Calu3 (cell line): ENCODE measurements around the gene SHLD1. TPM values are rescaled to one million over a fixed set of nuclear protein-coding genes. Genes with fewer than 3 reads are reported as not detected.

Experiments used
- BruUV-seq: library from RNA; stranded (reverse); fragments of 400-500 nt; replicated peaks from 2 replicates; lab custom pipeline; 2021; lab: Mats Ljungman, UMichigan
- CTCF ChIA-PET: fragments of 300-600 bp; sonication (Branson Sonifier 250); formaldehyde crosslinking; loops from one replicate; lab custom pipeline; 2022; ENCODE audit warnings: antibody characterized with exemption; lab: Charles Lee
- DNase-seq: peaks from one replicate; pipeline ENCODE4 v3.0.0; 2022
- H3K27ac Mint-ChIP-seq: one replicate; pipeline ENCODE4 v1.8.0; 2022; ENCODE audit warnings: mixed read lengths; ENCODE audit not compliant: unreplicated experiment
- H3K27me3 Mint-ChIP-seq: one replicate; pipeline ENCODE4 v1.8.0; 2022; ENCODE audit warnings: mixed read lengths; ENCODE audit not compliant: unreplicated experiment
- H3K36me3 Mint-ChIP-seq: one replicate; pipeline ENCODE4 v1.8.0; 2022; ENCODE audit warnings: mild to moderate bottlenecking, moderate library complexity, mixed read lengths; ENCODE audit not compliant: insufficient read depth, unreplicated experiment
- H3K4me1 Mint-ChIP-seq: one replicate; pipeline ENCODE4 v1.8.0; 2022; ENCODE audit warnings: mild to moderate bottlenecking, low read depth, mixed read lengths; ENCODE audit not compliant: unreplicated experiment
- H3K4me3 Mint-ChIP-seq: one replicate; pipeline ENCODE4 v1.8.0; 2022; ENCODE audit warnings: mild to moderate bottlenecking, low read depth, moderate library complexity, mixed read lengths; ENCODE audit not compliant: unreplicated experiment
- H3K9me3 Mint-ChIP-seq: one replicate; pipeline ENCODE4 v1.8.0; 2022; ENCODE audit warnings: low read depth, mixed read lengths; ENCODE audit not compliant: unreplicated experiment
- intact Hi-C: fragments of 100-400 bp; cut with micrococcal nuclease; formaldehyde crosslinking; loops from one replicate; pipeline ENCODE4 v1.10.0; 2022; ENCODE audit not compliant: unreplicated experiment
- total RNA-seq: library from RNA; stranded (reverse); gene quantifications from 2 replicates; pipeline ENCODE4 v1.2.3, GENCODE V29; 2022
- TF ChIP-seq, protein P1 (sequence below): fragments of 200-600 bp; IDR thresholded peaks from one replicate; pipeline ENCODE4 v1.8.0; 2022; ENCODE audit warnings: antibody characterized with exemption; ENCODE audit not compliant: unreplicated experiment

Gene SHLD1
- total RNA-seq, 1 experiment from 2014 or later, result 1.3 TPM

DNA sequence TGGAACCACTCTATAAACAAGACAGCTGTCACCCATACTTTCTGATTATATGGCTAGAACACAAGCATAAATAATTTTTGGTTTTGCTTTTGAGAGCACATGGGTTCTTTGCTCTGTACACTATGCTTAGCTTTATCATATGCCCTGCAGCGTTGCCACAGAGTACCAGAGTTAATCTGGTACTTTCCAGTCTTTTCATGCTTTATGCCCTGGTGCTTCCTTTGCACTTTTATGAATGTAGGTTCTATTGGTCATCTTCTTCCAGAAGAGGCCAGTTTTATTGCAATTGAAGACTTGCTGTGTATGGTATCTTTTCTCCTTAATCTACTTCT, 20.8 kb downstream of the SHLD1 start:
- H3K9me3 Mint-ChIP-seq, result no peaks in the 10 kb centered on the region
- H3K4me3 Mint-ChIP-seq, result no peak overlapping the region
- no peaks in the 10 kb centered on the region for H3K36me3 Mint-ChIP-seq
- BruUV-seq, result no TSS peak
- TF ChIP-seq, protein P1, sequence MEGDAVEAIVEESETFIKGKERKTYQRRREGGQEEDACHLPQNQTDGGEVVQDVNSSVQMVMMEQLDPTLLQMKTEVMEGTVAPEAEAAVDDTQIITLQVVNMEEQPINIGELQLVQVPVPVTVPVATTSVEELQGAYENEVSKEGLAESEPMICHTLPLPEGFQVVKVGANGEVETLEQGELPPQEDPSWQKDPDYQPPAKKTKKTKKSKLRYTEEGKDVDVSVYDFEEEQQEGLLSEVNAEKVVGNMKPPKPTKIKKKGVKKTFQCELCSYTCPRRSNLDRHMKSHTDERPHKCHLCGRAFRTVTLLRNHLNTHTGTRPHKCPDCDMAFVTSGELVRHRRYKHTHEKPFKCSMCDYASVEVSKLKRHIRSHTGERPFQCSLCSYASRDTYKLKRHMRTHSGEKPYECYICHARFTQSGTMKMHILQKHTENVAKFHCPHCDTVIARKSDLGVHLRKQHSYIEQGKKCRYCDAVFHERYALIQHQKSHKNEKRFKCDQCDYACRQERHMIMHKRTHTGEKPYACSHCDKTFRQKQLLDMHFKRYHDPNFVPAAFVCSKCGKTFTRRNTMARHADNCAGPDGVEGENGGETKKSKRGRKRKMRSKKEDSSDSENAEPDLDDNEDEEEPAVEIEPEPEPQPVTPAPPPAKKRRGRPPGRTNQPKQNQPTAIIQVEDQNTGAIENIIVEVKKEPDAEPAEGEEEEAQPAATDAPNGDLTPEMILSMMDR, result no peak
- H3K27me3 Mint-ChIP-seq, result no peaks in the 10 kb centered on the region
- no peak overlapping the region for H3K27ac Mint-ChIP-seq
- CTCF ChIA-PET, result interaction anchor here (0.6 kb wide), 1 partner anchor 8 kb away, joined by 3 read pairs; no protein-coding TSS in a partner anchor
- DNase-seq, result no peak
- peaks cover 8% of the 10 kb centered on the region for H3K4me1 Mint-ChIP-seq
- intact Hi-C loops, result no loop called here

DNA sequence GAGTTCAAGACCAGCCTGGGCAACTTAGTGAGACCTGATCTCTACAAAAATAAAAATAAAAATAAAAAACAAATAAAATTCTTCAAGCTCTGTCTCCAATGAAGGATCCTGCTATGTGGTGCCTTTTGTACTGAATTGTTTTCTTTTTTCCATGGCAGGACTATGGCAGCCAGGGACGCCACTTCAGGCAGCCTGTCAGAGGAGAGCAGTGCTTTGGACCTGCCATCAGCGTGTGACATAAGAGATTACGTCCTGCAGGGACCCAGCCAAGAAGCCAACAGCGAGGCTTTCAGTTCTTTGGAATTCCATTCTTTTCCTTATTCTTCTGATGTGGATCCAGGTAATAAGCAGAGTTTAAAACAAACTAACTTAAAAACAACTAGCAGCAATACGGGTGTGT, 22.5 kb downstream of the SHLD1 start:
- Mint-ChIP-seq H3K36me3 (no peaks in the 10 kb centered on the region), H3K9me3 (no peaks in the 10 kb centered on the region), H3K4me3 (no peak overlapping the region), H3K4me1 (no peaks in the 10 kb centered on the region), H3K27ac (no peak overlapping the region), H3K27me3 (no peaks in the 10 kb centered on the region)
- no peak for DNase-seq
- CTCF ChIA-PET, result no interaction called here
- BruUV-seq, result no TSS peak
- TF ChIP-seq, protein P1, result no peak
- intact Hi-C loops, result no loop called here

DNA sequence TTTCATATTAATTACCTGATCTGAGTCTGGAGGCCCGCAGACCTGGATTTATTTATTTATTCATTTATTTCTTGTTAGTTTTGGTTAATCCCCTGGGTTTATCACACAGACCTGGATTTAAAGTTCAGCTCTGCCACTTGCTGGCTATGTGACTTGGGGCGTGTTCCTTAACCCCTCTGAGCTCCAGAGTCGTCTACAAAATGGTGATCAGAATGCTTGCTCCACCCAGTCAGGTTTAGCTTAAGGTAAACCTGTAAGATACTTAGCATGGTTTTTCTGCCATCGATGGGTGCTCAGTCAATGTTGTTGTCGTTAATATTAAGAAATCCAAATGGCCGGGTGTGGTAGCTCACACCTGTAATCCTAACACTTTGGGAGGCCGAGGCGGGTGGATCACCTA, 23.4 kb downstream of the SHLD1 start:
- Mint-ChIP-seq H3K4me3 (no peak overlapping the region), H3K4me1 (no peaks in the 10 kb centered on the region), H3K27me3 (no peaks in the 10 kb centered on the region), H3K27ac (no peak overlapping the region), H3K9me3 (no peaks in the 10 kb centered on the region), H3K36me3 (no peaks in the 10 kb centered on the region)
- BruUV-seq, result no TSS peak
- CTCF ChIA-PET, result interaction anchor here (0.5 kb wide), 1 partner anchor 17 kb away, joined by 4 read pairs; no protein-coding TSS in a partner anchor
- intact Hi-C loops, result no loop called here
- TF ChIP-seq, protein P1, result no peak
- DNase-seq, result no peak

DNA sequence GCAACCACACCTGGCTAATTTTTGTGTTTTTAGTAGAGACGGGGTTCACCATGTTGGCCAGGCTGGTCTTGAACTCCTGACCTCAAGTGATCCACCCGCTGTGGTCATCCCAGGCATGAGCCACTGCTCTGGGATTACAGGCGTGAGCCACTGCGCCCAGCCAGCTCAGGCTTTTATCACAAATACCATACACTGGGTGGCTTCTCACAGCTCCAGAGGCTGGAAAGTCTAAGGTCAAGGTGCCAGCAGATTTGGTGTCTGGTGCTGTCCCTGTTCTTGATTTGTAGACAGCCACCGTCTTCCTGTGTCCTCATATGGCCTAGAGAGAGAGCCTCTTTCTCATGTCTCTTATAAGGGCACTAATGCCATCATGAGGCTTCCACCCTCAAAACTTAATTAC, 25.9 kb downstream of the SHLD1 start:
- Mint-ChIP-seq H3K27me3 (no peaks in the 10 kb centered on the region), H3K4me1 (no peaks in the 10 kb centered on the region), H3K27ac (no peak overlapping the region), H3K9me3 (no peaks in the 10 kb centered on the region), H3K4me3 (no peak overlapping the region), H3K36me3 (no peaks in the 10 kb centered on the region)
- BruUV-seq, result no TSS peak
- intact Hi-C loops, result no loop called here
- TF ChIP-seq, protein P1, result no peak
- no peak for DNase-seq
- CTCF ChIA-PET, result no interaction called here
